ENCODE results near the gene GALM. TPM values are rescaled to one million over a fixed set of nuclear protein-coding genes. Genes with fewer than 3 reads are reported as not detected.

Gene GALM
- total RNA-seq, 1 experiment from 2014 or later: 20.5 TPM

- no TSS peak for BruUV-seq (replicated peaks)
- in situ Hi-C loops (cut with HindIII; ENCODE audit: low pct_unique_long_range_greater_than_20kb, low sequenced_read_pairs) (no loop called here), intact Hi-C loops (cut with micrococcal nuclease; ENCODE audit: unreplicated experiment) (no loop called here)
- no peak overlapping the region for H3K4me3 ChIP-seq (ENCODE audit: low read depth in 2 of 2, low read length in 2 of 2)
- H3K9me3 ChIP-seq (ENCODE audit: control insufficient read depth, insufficient read depth, low read depth, low read length): no peaks in the 10 kb centered on the region
- no peaks in the 10 kb centered on the region for H3K27me3 ChIP-seq (ENCODE audit: control insufficient read depth, insufficient read depth, low read length)
- TF ChIP-seq, protein P1, sequence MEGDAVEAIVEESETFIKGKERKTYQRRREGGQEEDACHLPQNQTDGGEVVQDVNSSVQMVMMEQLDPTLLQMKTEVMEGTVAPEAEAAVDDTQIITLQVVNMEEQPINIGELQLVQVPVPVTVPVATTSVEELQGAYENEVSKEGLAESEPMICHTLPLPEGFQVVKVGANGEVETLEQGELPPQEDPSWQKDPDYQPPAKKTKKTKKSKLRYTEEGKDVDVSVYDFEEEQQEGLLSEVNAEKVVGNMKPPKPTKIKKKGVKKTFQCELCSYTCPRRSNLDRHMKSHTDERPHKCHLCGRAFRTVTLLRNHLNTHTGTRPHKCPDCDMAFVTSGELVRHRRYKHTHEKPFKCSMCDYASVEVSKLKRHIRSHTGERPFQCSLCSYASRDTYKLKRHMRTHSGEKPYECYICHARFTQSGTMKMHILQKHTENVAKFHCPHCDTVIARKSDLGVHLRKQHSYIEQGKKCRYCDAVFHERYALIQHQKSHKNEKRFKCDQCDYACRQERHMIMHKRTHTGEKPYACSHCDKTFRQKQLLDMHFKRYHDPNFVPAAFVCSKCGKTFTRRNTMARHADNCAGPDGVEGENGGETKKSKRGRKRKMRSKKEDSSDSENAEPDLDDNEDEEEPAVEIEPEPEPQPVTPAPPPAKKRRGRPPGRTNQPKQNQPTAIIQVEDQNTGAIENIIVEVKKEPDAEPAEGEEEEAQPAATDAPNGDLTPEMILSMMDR (IDR thresholded peaks at IDR 0.05): no peak
- POLR2A ChIA-PET: no interaction called here
- H3K36me3 ChIP-seq (ENCODE audit: control insufficient read depth, insufficient read depth, low read length): no peaks in the 10 kb centered on the region
- H3K4me1 ChIP-seq (ENCODE audit: control insufficient read depth, insufficient read depth, low read length): no peaks in the 10 kb centered on the region
- ATAC-seq (no peak), DNase-seq (ENCODE audit: low read depth, low spot score) (no peak)
- CTCF ChIA-PET: no interaction called here
- no peak overlapping the region for H3K27ac ChIP-seq (ENCODE audit: low read length)
Measured at GRCh38 chr2:38656866-38657480, 8.9 kb upstream of the GALM start.

DNA sequence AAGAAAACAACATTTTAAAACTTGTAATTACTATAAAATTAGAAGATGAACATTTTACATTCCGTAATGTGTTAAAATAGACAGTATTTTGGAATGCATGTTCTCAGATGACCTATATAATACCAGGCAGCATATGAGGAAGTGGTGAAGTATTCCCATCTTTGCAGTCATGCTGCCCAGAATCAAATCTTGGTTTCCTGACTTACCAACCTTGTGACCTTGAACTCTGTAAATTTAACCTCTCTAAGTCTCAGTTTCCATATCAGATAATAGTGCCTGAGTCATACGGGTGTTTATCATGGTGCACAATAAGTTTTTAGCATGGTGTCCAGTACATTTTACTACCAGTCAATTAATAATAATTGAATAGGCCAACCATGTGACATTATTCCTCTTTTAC, 7.3 kb upstream of the GALM start:
- Histone ChIP-seq H3K4me3 (ENCODE audit: low read depth in 2 of 2, low read length in 2 of 2) (no peak overlapping the region), H3K9me3 (ENCODE audit: control insufficient read depth, insufficient read depth, low read depth, low read length) (no peaks in the 10 kb centered on the region), H3K4me1 (ENCODE audit: control insufficient read depth, insufficient read depth, low read length) (no peaks in the 10 kb centered on the region), H3K27me3 (ENCODE audit: control insufficient read depth, insufficient read depth, low read length) (no peaks in the 10 kb centered on the region), H3K27ac (ENCODE audit: low read length) (no peak overlapping the region), H3K36me3 (ENCODE audit: control insufficient read depth, insufficient read depth, low read length) (no peaks in the 10 kb centered on the region)
- ATAC-seq (no peak), DNase-seq (ENCODE audit: low read depth, low spot score) (no peak)
- intact Hi-C loops (cut with micrococcal nuclease; ENCODE audit: unreplicated experiment): no loop called here
- ChIA-PET CTCF (no interaction called here), POLR2A (no interaction called here)
- in situ Hi-C loops (cut with HindIII; ENCODE audit: low pct_unique_long_range_greater_than_20kb, low sequenced_read_pairs): no loop called here
- BruUV-seq (replicated peaks): no TSS peak
- TF ChIP-seq TCF7L2 (IDR thresholded peaks at IDR 0.05; ENCODE audit: low read depth, low read length): no peak
- no peak for TF ChIP-seq REST (IDR thresholded peaks at IDR 0.05; ENCODE audit: insufficient read depth in 1 of 2, low read depth in 2 of 2, low read length in 1 of 2)
- no peak for TF ChIP-seq POLR2AphosphoS5 (IDR thresholded peaks at IDR 0.05; ENCODE audit: low read depth, low read length)
- TF ChIP-seq, protein P1 (IDR thresholded peaks at IDR 0.05): no peak
- no peak for TF ChIP-seq SIN3A (IDR thresholded peaks at IDR 0.05; ENCODE audit: borderline replicate concordance, insufficient read depth, low read depth, low read length)
